Parathyroid adenoma (tissue), 2 donors: ENCODE data around the gene FARSB.

Experiments
- H2AFZ ChIP-seq: fragments of 300-600 bp; sonication (generic); one replicate; pipeline ENCODE4 v1.7.0; 2017; ENCODE audit warnings: antibody characterized with exemption, mild to moderate bottlenecking
- H3K27ac ChIP-seq: fragments of 300-600 bp; sonication (generic); one replicate; pipeline ENCODE4 v1.7.0; 2017
- H3K27me3 ChIP-seq: fragments of 300-600 bp; sonication (generic); one replicate; pipeline ENCODE4 v1.7.0; 2017; ENCODE audit warnings: low read length; ENCODE audit not compliant: control insufficient read depth, insufficient read depth
- H3K36me3 ChIP-seq: fragments of 300-600 bp; sonication (generic); one replicate; pipeline ENCODE4 v1.7.0; 2017; ENCODE audit warnings: low read length; ENCODE audit not compliant: control insufficient read depth, insufficient read depth
- H3K4me1 ChIP-seq: fragments of 300-600 bp; sonication (generic); one replicate; pipeline ENCODE4 v1.7.0; 2017; ENCODE audit warnings: control low read depth
- H3K4me2 ChIP-seq: fragments of 300-600 bp; sonication (generic); one replicate; pipeline ENCODE4 v1.7.0; 2017; ENCODE audit warnings: low read length
- H3K4me3 ChIP-seq: fragments of 300-600 bp; sonication (generic); one replicate; pipeline ENCODE4 v1.7.0; 2017; ENCODE audit warnings: low read depth, low read length
- H3K79me2 ChIP-seq: fragments of 300-600 bp; sonication (generic); one replicate; pipeline ENCODE4 v1.7.0; 2017; ENCODE audit warnings: control low read depth
- H3K9ac ChIP-seq: fragments of 300-600 bp; sonication (generic); one replicate; pipeline ENCODE4 v1.7.0; 2017; ENCODE audit warnings: mild to moderate bottlenecking
- H3K9me3 ChIP-seq: fragments of 300-600 bp; sonication (generic); one replicate; pipeline ENCODE4 v1.7.0; 2017; ENCODE audit warnings: low read length; ENCODE audit not compliant: control insufficient read depth
- TF ChIP-seq, protein P1 (sequence below): fragments of 300-600 bp; sonication (generic); IDR thresholded peaks from one replicate; pipeline ENCODE4 v1.7.0; 2017; ENCODE audit warnings: antibody characterized with exemption, mild to moderate bottlenecking
- donor health status: primary hyperparathyroidism.

Gene FARSB

DNA sequence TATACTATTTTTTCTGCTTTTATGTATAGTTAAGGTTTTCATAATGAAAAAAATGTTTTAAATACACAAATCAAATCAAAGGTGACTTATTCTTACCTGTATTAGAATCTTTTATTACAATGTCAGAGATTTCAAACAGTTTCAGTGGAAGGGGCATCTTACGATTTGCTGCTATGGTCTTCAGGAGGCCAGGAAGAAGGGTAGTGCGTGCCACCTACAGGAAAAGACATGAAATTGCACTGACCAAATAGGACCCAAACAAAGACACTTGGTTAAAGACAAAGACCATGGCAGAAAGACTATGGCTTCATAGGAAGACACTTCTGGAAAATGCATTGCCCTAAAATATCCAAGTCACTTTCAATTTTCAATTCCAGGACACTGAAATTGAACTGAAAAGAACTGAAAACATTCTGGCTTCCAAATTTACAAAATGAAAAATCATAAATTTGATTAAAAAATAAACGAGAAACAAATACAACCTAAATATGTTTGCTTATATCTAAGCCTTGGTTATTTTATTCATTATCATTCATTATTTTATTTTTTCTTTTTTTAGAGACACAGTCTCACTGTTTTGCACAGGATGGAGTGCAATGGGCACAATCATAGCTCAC, 42.1 kb downstream of the FARSB start:
- H3K27ac ChIP-seq = no peak overlapping the region
- H3K9ac ChIP-seq = no peak overlapping the region
- H3K4me2 ChIP-seq = no peak overlapping the region
- no peaks in the 10 kb centered on the region for H3K27me3 ChIP-seq
- H3K9me3 ChIP-seq = no peaks in the 10 kb centered on the region
- H3K4me1 ChIP-seq = no peaks in the 10 kb centered on the region
- no peak overlapping the region for H2AFZ ChIP-seq
- H3K4me3 ChIP-seq = no peak overlapping the region
- no peaks in the 10 kb centered on the region for H3K36me3 ChIP-seq
- TF ChIP-seq, protein P1, sequence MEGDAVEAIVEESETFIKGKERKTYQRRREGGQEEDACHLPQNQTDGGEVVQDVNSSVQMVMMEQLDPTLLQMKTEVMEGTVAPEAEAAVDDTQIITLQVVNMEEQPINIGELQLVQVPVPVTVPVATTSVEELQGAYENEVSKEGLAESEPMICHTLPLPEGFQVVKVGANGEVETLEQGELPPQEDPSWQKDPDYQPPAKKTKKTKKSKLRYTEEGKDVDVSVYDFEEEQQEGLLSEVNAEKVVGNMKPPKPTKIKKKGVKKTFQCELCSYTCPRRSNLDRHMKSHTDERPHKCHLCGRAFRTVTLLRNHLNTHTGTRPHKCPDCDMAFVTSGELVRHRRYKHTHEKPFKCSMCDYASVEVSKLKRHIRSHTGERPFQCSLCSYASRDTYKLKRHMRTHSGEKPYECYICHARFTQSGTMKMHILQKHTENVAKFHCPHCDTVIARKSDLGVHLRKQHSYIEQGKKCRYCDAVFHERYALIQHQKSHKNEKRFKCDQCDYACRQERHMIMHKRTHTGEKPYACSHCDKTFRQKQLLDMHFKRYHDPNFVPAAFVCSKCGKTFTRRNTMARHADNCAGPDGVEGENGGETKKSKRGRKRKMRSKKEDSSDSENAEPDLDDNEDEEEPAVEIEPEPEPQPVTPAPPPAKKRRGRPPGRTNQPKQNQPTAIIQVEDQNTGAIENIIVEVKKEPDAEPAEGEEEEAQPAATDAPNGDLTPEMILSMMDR = peak; percentile 73
- no peaks in the 10 kb centered on the region for H3K79me2 ChIP-seq

DNA sequence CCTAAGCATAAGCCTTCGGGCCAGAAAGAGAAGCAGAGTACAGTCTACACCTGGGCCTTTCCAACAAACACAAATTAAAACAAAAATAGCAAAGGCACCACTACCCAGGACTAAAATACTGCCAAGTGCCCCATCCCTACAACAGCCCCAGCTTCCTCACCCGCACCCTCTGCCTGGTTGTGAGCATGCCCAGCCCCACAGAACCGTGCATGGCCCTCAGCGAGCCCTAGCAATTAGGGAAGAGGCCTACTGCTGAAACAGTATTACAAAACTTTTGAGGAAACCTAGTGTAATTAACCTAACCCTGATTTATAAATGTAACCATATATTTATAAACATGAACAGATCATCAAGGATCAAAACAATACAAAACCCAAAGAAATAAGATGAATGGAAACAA, 44.2 kb downstream of the FARSB start:
- Histone ChIP-seq H3K4me3 (no peak overlapping the region), H2AFZ (no peak overlapping the region), H3K79me2 (no peaks in the 10 kb centered on the region), H3K4me2 (no peak overlapping the region), H3K27me3 (no peaks in the 10 kb centered on the region), H3K27ac (no peak overlapping the region), H3K9me3 (no peaks in the 10 kb centered on the region), H3K9ac (no peak overlapping the region), H3K4me1 (no peaks in the 10 kb centered on the region), H3K36me3 (no peaks in the 10 kb centered on the region)
- TF ChIP-seq, protein P1 = no peak

DNA sequence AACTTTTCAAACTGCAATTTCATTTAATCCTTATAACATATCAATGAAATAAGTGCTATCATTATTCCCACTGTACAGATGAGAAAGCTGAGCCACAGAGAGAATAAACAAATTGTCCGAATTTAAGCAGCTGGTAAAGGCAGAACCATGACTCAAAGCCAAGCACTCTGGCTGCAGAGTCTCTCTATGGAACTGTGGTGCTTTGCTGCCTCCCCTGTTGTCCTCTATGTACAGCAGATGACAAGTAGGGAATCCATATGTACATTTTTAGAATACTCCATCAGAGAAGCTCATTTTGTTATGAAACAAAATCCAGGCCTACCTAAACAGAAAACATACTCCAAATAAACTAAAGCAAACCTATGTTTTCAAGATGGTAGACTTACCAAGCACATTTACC, 45.1 kb downstream of the FARSB start:
- Histone ChIP-seq H3K9me3 (no peaks in the 10 kb centered on the region), H3K27ac (no peak overlapping the region), H3K4me2 (no peak overlapping the region), H3K27me3 (no peaks in the 10 kb centered on the region), H3K4me3 (no peak overlapping the region), H3K79me2 (no peaks in the 10 kb centered on the region), H3K4me1 (no peaks in the 10 kb centered on the region), H2AFZ (no peak overlapping the region), H3K9ac (no peak overlapping the region), H3K36me3 (no peaks in the 10 kb centered on the region)
- TF ChIP-seq, protein P1 = no peak

DNA sequence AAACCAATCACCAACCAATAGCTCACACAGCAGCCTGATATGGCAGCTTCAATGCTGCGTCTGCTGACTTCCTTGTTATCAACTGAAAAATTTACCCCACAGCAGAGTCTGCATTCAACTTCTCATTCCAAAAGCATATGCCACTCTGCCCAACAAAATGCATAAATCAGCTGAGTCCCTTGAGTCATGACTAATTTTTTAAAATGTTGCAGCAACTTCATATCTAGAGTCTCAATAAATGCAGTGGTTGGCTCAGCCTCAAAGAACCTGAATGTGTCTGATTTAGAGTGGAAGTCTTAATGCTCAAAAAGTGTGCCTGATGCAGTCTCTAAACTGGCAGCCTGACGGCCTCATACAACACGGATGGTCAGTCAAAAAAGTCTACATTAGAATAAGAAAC, 46.5 kb downstream of the FARSB start:
- Histone ChIP-seq H3K9ac (no peak overlapping the region), H3K4me2 (no peak overlapping the region), H3K79me2 (no peaks in the 10 kb centered on the region), H3K9me3 (no peaks in the 10 kb centered on the region), H3K27me3 (no peaks in the 10 kb centered on the region), H2AFZ (no peak overlapping the region), H3K27ac (no peak overlapping the region), H3K4me1 (no peaks in the 10 kb centered on the region), H3K4me3 (no peak overlapping the region), H3K36me3 (no peaks in the 10 kb centered on the region)
- TF ChIP-seq, protein P1 = no peak

DNA sequence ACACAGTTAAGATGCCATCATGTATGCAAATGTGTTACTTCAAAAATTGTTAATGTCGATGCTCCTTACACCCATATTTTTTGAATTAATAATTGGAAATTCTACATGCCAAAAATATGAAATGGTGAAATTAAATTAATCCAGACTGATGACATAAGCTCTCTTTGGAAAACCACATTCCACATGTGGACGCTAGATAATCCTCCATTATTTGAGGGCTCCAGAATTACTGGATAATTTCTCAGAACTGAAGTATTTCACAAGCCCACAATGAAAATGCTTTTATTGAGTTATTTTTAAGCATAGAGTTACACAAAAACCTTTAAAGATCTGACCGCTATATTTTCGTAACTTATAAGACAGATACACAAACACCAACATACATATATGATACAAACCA, 47.8 kb downstream of the FARSB start:
- Histone ChIP-seq H3K4me3 (no peak overlapping the region), H3K9ac (no peak overlapping the region), H3K9me3 (no peaks in the 10 kb centered on the region), H3K27me3 (no peaks in the 10 kb centered on the region), H3K4me1 (no peaks in the 10 kb centered on the region), H3K4me2 (no peak overlapping the region), H3K79me2 (no peaks in the 10 kb centered on the region), H2AFZ (no peak overlapping the region), H3K27ac (no peak overlapping the region), H3K36me3 (no peaks in the 10 kb centered on the region)
- TF ChIP-seq, protein P1 = no peak
